ENCODE measurements around the gene TOPAZ1. TPM values are rescaled to one million over a fixed set of nuclear protein-coding genes. Genes with fewer than 3 reads are reported as not detected.

TOPAZ1 gene
- total and polyA plus RNA-seq, 9 of the 15 experiments (the other 6 are each of a cell fraction or from before 2014, with no cell fraction given), result 0.01 TPM; not detected in 8

GRCh38 chr3:44235604-44236484, 5.8 kb upstream of the TOPAZ1 start (continued):
- TF ChIP-seq REST (IDR thresholded peaks at IDR 0.05; ENCODE audit: borderline replicate concordance) (peak; percentile 57; the same call in 1 of the 2 replicates), REST (CRISPR knock-in tag; IDR thresholded peaks at IDR 0.05; ENCODE audit: low read depth) (no peak), FOXP1 (CRISPR knock-in tag; IDR thresholded peaks at IDR 0.05) (no peak), DPF2 (IDR thresholded peaks at IDR 0.05) (peak; percentile 87), ZFP30 (CRISPR knock-in tag; IDR thresholded peaks at IDR 0.05; ENCODE audit: borderline replicate concordance) (no peak), MLX (CRISPR knock-in tag; conservative IDR thresholded peaks at IDR 0.05) (no peak), NBN (IDR thresholded peaks at IDR 0.05; ENCODE audit: low read depth) (peak; percentile 74), ZNF263 (CRISPR knock-in tag; IDR thresholded peaks at IDR 0.05; ENCODE audit: borderline replicate concordance) (no peak), ZNF395 (CRISPR knock-in tag; IDR thresholded peaks at IDR 0.05) (no peak), ZNF175 (CRISPR knock-in tag; IDR thresholded peaks at IDR 0.05; ENCODE audit: low read depth) (no peak), KLF16 (IDR thresholded peaks at IDR 0.05) (no peak), MITF (IDR thresholded peaks at IDR 0.05) (no peak), RCOR1 (IDR thresholded peaks at IDR 0.05; ENCODE audit: borderline replicate concordance in 1 of 2, low read depth in 2 of 2, low read length in 2 of 2) (peak in 1 of 2 experiments; percentile 36; a peak in 1 of 4 replicates), GABPB2 (CRISPR knock-in tag; conservative IDR thresholded peaks at IDR 0.05) (no peak), EHMT2 (IDR thresholded peaks at IDR 0.05) (peak; percentile 70), NCOA4 (IDR thresholded peaks at IDR 0.05; ENCODE audit: partially characterized antibody) (no peak)

Measured in K562 (cell line).